HEK293 (cell line): ENCODE results near the gene GEMIN7.
A peak's percentile ranks its signal among the peaks of the same experiment; 100 is the strongest.

Experiments
- CTCF ChIA-PET: fragments of 350-600 bp; formaldehyde crosslinking; extraction: SDS; loops from one replicate; lab custom pipeline; 2021; ENCODE audit warnings: antibody characterized with exemption; lab: Yijun Ruan, JAX
- POLR2A ChIA-PET: fragments of 300-600 bp; formaldehyde crosslinking; extraction: SDS; loops from one replicate; lab custom pipeline; 2020; ENCODE audit warnings: antibody characterized with exemption, inconsistent platforms; lab: Yijun Ruan, JAX
- H3K27ac ChIP-seq: fragments of 200-500 bp; sonication (Bioruptor generic); 2 replicates; pipeline ENCODE4 v1.5.1; 2014; ENCODE audit warnings: low read depth, low read length, control low read depth, inconsistent platforms; ENCODE audit errors: extremely low read depth
- H3K36me3 ChIP-seq, 2 experiments: fragments of 200-500 bp in 1 of 2; sonication (Bioruptor generic) in 1 of 2; 1 replicate in 1 of 2; 2 replicates in 1 of 2; pipeline ENCODE4 v1.5.1; 2014 to 2017; ENCODE audit warnings: inconsistent platforms in 2 of 2, low read length in 2 of 2; ENCODE audit not compliant: control insufficient read depth in 2 of 2, insufficient read depth in 1 of 2
- H3K4me1 ChIP-seq: fragments of 200-500 bp; sonication (Bioruptor generic); 2 replicates; pipeline ENCODE4 v1.5.1; 2014; ENCODE audit warnings: mild to moderate bottlenecking, low read length, inconsistent platforms; ENCODE audit not compliant: control insufficient read depth, insufficient read depth
- H3K4me3 ChIP-seq: 2 replicates; pipeline ENCODE4 v1.5.1; 2011; ENCODE audit warnings: low read depth, mild to moderate bottlenecking, control low read depth, low read length, moderate library complexity
- H3K9me3 ChIP-seq: fragments of 200-500 bp; sonication (Bioruptor generic); 2 replicates; pipeline ENCODE4 v1.5.1; 2014; ENCODE audit warnings: low read depth, low read length, inconsistent platforms; ENCODE audit not compliant: control insufficient read depth, insufficient read depth
- EGR2 ChIP-seq: fragments of 450-650 bp; formaldehyde crosslinking; IDR thresholded peaks from 2 replicates; pipeline ENCODE4 v1.5.1; 2016; ENCODE audit warnings: low read depth, missing biosample characterization, missing genetic modification characterization
- FEZF1 ChIP-seq: fragments of 450-650 bp; formaldehyde crosslinking; IDR thresholded peaks from 2 replicates; pipeline ENCODE4 v1.5.1; 2016; ENCODE audit warnings: missing biosample characterization, missing genetic modification characterization
- GLIS1 ChIP-seq: fragments of 450-650 bp; formaldehyde crosslinking; IDR thresholded peaks from 2 replicates; pipeline ENCODE4 v1.5.1; 2016; ENCODE audit warnings: missing biosample characterization, missing genetic modification characterization
- OSR2 ChIP-seq: fragments of 450-650 bp; formaldehyde crosslinking; IDR thresholded peaks from 2 replicates; pipeline ENCODE4 v1.5.1; 2016; ENCODE audit warnings: missing biosample characterization, missing genetic modification characterization
- SP2 ChIP-seq: fragments of 450-650 bp; formaldehyde crosslinking; IDR thresholded peaks from 2 replicates; pipeline ENCODE4 v1.5.1; 2016; ENCODE audit warnings: missing biosample characterization, missing genetic modification characterization
- SP3 ChIP-seq: fragments of 450-650 bp; formaldehyde crosslinking; IDR thresholded peaks from 2 replicates; pipeline ENCODE4 v1.5.1; 2016; ENCODE audit warnings: missing biosample characterization, missing genetic modification characterization
- SP7 ChIP-seq: fragments of 450-650 bp; formaldehyde crosslinking; IDR thresholded peaks from 2 replicates; pipeline ENCODE4 v1.5.1; 2016; ENCODE audit warnings: missing biosample characterization, missing genetic modification characterization
- ZBTB7A ChIP-seq: fragments of 450-650 bp; formaldehyde crosslinking; IDR thresholded peaks from 2 replicates; pipeline ENCODE4 v1.5.1; 2016; ENCODE audit warnings: low read depth, missing biosample characterization, missing genetic modification characterization
- ZFHX2 ChIP-seq: fragments of 450-650 bp; formaldehyde crosslinking; conservative IDR thresholded peaks from 2 replicates; pipeline ENCODE4 v1.5.1; 2016; ENCODE audit warnings: missing biosample characterization, missing genetic modification characterization
- ZIC2 ChIP-seq: fragments of 450-650 bp; formaldehyde crosslinking; IDR thresholded peaks from 2 replicates; pipeline ENCODE4 v1.5.1; 2016; ENCODE audit warnings: missing biosample characterization, missing genetic modification characterization
- ZNF10 ChIP-seq: fragments of 450-650 bp; formaldehyde crosslinking; IDR thresholded peaks from 2 replicates; pipeline ENCODE4 v1.5.1; 2017; ENCODE audit warnings: missing biosample characterization, missing genetic modification characterization
- ZNF184 ChIP-seq: fragments of 450-650 bp; IDR thresholded peaks from 2 replicates; pipeline ENCODE4 v1.5.1; 2018; ENCODE audit warnings: missing biosample characterization, mild to moderate bottlenecking, missing genetic modification characterization
- ZNF211 ChIP-seq: fragments of 450-650 bp; formaldehyde crosslinking; IDR thresholded peaks from 2 replicates; pipeline ENCODE4 v1.5.1; 2016; ENCODE audit warnings: low read depth, missing biosample characterization, missing genetic modification characterization
- ZNF221 ChIP-seq: fragments of 450-650 bp; formaldehyde crosslinking; IDR thresholded peaks from 2 replicates; pipeline ENCODE4 v1.5.1; 2017; ENCODE audit warnings: missing biosample characterization, missing genetic modification characterization, borderline replicate concordance
- ZNF24 ChIP-seq: fragments of 450-650 bp; formaldehyde crosslinking; IDR thresholded peaks from 2 replicates; pipeline ENCODE4 v1.5.1; 2016; ENCODE audit warnings: missing biosample characterization, missing genetic modification characterization
- ZNF324 ChIP-seq: fragments of 450-650 bp; formaldehyde crosslinking; IDR thresholded peaks from 2 replicates; pipeline ENCODE4 v1.5.1; 2016; ENCODE audit warnings: missing biosample characterization, missing genetic modification characterization
- ZNF366 ChIP-seq: fragments of 450-650 bp; formaldehyde crosslinking; conservative IDR thresholded peaks from 2 replicates; pipeline ENCODE4 v1.5.1; 2016; ENCODE audit warnings: missing biosample characterization, missing genetic modification characterization
- ZNF423 ChIP-seq: fragments of 450-650 bp; formaldehyde crosslinking; IDR thresholded peaks from 2 replicates; pipeline ENCODE4 v1.5.1; 2016; ENCODE audit warnings: missing biosample characterization, missing genetic modification characterization
- ZNF777 ChIP-seq: fragments of 450-650 bp; formaldehyde crosslinking; IDR thresholded peaks from 2 replicates; pipeline ENCODE4 v1.5.1; 2017; ENCODE audit warnings: missing biosample characterization, missing genetic modification characterization, borderline replicate concordance
- ZNF843 ChIP-seq: fragments of 450-650 bp; formaldehyde crosslinking; IDR thresholded peaks from 2 replicates; pipeline ENCODE4 v1.5.1; 2016; ENCODE audit warnings: missing biosample characterization, missing genetic modification characterization
- ZXDB ChIP-seq: fragments of 450-650 bp; formaldehyde crosslinking; IDR thresholded peaks from 2 replicates; pipeline ENCODE4 v1.5.1; 2016; ENCODE audit warnings: missing biosample characterization, missing genetic modification characterization
- TF ChIP-seq, protein P1 (sequence below): fragments of 450-650 bp; formaldehyde crosslinking; IDR thresholded peaks from 2 replicates; pipeline ENCODE4 v1.5.1; 2017; ENCODE audit warnings: missing biosample characterization, missing genetic modification characterization
- TF ChIP-seq, protein P2 (sequence below): IDR thresholded peaks from 2 replicates; pipeline ENCODE4 v1.6.1; 2011; ENCODE audit warnings: mild to moderate bottlenecking, low read depth, low read length, borderline replicate concordance
- TF ChIP-seq, protein P3 (sequence below): fragments of 450-650 bp; formaldehyde crosslinking; IDR thresholded peaks from 2 replicates; pipeline ENCODE4 v1.5.1; 2016; ENCODE audit warnings: missing biosample characterization, missing genetic modification characterization
- TF ChIP-seq, protein P4 (sequence below): fragments of 450-650 bp; formaldehyde crosslinking; IDR thresholded peaks from 2 replicates; pipeline ENCODE4 v1.5.1; 2016; ENCODE audit warnings: missing biosample characterization, missing genetic modification characterization
- TF ChIP-seq, protein P5 (sequence below): fragments of 450-650 bp; formaldehyde crosslinking; IDR thresholded peaks from 2 replicates; pipeline ENCODE4 v1.5.1; 2017; ENCODE audit warnings: missing biosample characterization, missing genetic modification characterization

GEMIN7 gene

DNA sequence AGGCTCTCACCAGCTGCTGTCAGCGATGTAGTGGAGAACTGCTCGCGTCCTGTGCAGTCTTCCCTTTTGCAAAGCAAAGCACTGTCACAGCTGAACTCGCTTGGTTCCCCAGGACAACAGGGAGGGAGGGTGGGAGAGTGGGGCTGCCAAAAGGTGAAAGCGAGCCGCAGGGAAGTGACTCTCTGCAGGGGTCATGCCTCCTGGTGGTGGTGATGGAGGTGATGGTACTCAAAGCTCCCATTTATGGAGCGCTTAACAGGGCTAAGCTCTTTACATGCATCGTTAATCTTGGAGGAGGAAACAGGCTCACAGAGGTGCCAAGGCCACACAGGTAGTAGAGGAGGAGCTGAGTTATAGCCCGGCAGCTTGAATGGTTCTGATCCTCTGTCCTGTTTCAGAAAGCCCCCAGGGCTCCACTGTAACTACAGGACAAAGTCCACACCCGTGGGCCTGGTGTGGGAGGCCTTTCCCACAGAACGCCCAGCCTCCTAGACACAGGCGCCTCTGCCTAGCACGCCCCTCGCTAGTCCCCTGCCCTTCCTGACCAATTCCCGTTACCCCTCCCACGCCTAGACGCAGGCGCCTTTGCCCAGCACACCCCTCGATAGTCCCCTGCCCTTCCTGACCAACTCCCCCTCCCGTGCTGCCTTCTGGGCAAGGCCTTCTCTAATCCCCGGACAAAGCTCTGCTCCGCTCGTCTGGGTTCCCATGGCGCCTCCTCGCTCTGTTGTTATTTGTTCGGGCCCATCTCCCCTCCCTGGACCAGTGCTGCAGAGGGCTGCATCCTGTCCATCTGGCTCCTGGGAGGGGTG is 24.7 kb downstream of the GEMIN7 start:
- TF ChIP-seq, protein P1, sequence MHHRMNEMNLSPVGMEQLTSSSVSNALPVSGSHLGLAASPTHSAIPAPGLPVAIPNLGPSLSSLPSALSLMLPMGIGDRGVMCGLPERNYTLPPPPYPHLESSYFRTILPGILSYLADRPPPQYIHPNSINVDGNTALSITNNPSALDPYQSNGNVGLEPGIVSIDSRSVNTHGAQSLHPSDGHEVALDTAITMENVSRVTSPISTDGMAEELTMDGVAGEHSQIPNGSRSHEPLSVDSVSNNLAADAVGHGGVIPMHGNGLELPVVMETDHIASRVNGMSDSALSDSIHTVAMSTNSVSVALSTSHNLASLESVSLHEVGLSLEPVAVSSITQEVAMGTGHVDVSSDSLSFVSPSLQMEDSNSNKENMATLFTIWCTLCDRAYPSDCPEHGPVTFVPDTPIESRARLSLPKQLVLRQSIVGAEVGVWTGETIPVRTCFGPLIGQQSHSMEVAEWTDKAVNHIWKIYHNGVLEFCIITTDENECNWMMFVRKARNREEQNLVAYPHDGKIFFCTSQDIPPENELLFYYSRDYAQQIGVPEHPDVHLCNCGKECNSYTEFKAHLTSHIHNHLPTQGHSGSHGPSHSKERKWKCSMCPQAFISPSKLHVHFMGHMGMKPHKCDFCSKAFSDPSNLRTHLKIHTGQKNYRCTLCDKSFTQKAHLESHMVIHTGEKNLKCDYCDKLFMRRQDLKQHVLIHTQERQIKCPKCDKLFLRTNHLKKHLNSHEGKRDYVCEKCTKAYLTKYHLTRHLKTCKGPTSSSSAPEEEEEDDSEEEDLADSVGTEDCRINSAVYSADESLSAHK (tag by site-specific recombination), result 0 out of 2 replicates have a peak, but pooled peaks have one; percentile 20
- TF ChIP-seq SP3 (no peak), ZNF423 (tag by site-specific recombination) (peak; percentile 73), ZFHX2 (peak; percentile 88), ZNF777 (tag by site-specific recombination) (no peak), ZNF184 (tag by site-specific recombination) (no peak), OSR2 (tag by site-specific recombination) (peak; percentile 55; the same call in 1 of the 2 replicates), FEZF1 (tag by site-specific recombination) (peak; percentile 94), GLIS1 (tag by site-specific recombination) (peak; percentile 100), ZNF366 (tag by site-specific recombination) (0 out of 2 replicates have a peak, but pooled peaks have one; percentile 19), ZNF221 (no peak), SP7 (tag by site-specific recombination) (peak; percentile 44; the same call in 1 of the 2 replicates), ZNF24 (tag by site-specific recombination) (no peak), ZNF211 (tag by site-specific recombination) (no peak), ZNF324 (tag by site-specific recombination) (no peak), ZXDB (tag by site-specific recombination) (no peak), ZBTB7A (tag by site-specific recombination) (no peak), SP2 (tag by site-specific recombination) (no peak), ZNF843 (peak; percentile 55; the same call in 1 of the 2 replicates), ZIC2 (tag by site-specific recombination) (peak; percentile 90), EGR2 (tag by site-specific recombination) (peak; percentile 83), ZNF10 (tag by site-specific recombination) (no peak)
- TF ChIP-seq, protein P2, sequence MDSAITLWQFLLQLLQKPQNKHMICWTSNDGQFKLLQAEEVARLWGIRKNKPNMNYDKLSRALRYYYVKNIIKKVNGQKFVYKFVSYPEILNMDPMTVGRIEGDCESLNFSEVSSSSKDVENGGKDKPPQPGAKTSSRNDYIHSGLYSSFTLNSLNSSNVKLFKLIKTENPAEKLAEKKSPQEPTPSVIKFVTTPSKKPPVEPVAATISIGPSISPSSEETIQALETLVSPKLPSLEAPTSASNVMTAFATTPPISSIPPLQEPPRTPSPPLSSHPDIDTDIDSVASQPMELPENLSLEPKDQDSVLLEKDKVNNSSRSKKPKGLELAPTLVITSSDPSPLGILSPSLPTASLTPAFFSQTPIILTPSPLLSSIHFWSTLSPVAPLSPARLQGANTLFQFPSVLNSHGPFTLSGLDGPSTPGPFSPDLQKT, result no peak
- TF ChIP-seq, protein P3, sequence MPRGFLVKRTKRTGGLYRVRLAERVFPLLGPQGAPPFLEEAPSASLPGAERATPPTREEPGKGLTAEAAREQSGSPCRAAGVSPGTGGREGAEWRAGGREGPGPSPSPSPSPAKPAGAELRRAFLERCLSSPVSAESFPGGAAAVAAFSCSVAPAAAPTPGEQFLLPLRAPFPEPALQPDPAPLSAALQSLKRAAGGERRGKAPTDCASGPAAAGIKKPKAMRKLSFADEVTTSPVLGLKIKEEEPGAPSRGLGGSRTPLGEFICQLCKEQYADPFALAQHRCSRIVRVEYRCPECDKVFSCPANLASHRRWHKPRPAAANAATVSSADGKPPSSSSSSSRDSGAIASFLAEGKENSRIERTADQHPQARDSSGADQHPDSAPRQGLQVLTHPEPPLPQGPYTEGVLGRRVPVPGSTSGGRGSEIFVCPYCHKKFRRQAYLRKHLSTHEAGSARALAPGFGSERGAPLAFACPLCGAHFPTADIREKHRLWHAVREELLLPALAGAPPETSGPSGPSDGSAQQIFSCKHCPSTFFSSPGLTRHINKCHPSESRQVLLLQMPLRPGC, result no peak
- TF ChIP-seq, protein P4, sequence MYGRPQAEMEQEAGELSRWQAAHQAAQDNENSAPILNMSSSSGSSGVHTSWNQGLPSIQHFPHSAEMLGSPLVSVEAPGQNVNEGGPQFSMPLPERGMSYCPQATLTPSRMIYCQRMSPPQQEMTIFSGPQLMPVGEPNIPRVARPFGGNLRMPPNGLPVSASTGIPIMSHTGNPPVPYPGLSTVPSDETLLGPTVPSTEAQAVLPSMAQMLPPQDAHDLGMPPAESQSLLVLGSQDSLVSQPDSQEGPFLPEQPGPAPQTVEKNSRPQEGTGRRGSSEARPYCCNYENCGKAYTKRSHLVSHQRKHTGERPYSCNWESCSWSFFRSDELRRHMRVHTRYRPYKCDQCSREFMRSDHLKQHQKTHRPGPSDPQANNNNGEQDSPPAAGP, result peak; percentile 55; the same call in 1 of the 2 replicates
- TF ChIP-seq, protein P5, sequence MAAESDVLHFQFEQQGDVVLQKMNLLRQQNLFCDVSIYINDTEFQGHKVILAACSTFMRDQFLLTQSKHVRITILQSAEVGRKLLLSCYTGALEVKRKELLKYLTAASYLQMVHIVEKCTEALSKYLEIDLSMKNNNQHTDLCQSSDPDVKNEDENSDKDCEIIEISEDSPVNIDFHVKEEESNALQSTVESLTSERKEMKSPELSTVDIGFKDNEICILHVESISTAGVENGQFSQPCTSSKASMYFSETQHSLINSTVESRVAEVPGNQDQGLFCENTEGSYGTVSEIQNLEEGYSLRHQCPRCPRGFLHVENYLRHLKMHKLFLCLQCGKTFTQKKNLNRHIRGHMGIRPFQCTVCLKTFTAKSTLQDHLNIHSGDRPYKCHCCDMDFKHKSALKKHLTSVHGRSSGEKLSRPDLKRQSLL (tag by site-specific recombination), result 0 out of 2 replicates have a peak, but pooled peaks have one; percentile 49
- Histone ChIP-seq H3K27ac (no peak overlapping the region), H3K36me3 (peaks cover 0 to 19% of the 10 kb centered on the region in 2 experiments; a peak in 1 of 3 replicates), H3K4me1 (peaks cover 16% of the 10 kb centered on the region), H3K9me3 (no peaks in the 10 kb centered on the region), H3K4me3 (no peak overlapping the region)
- CTCF ChIA-PET, result interaction anchor here (0.6 to 1.1 kb wide), 6 partner anchors 9 to 1645 kb away, joined by 3 to 6 read pairs (median 3); no protein-coding TSS in a partner anchor
- POLR2A ChIA-PET, result interaction anchor here (0.8 to 3.2 kb wide), 4 partner anchors 10 to 20 kb away, joined by 3 to 20 read pairs (median 4); partner anchors contain the start of gene PPP1R37
